GM21447 (cell line): Measurements from ENCODE around the gene PHOSPHO2.

Source experiments
- ATAC-seq: cut with Tn5 transposase; IDR thresholded peaks from one replicate; pipeline ENCODE4 v1.9.1; 2021; ENCODE audit not compliant: unreplicated experiment

Gene PHOSPHO2

GRCh38 chr2:169694113-169694893, at the start of gene PHOSPHO2, which contains the start of gene CFAP210:
Gene PHOSPHO2 (plus strand): TSS chr2:169694469. CDS start chr2:169700972, 6,503 bp downstream.
Gene CFAP210 (minus strand): TSS chr2:169694405. CDS start chr2:169694327, 78 bp downstream.
- peak; percentile 99 for ATAC-seq

GRCh38 chr2:169647496-169647895, 46.8 kb upstream of the PHOSPHO2 start:
- no peak for ATAC-seq

- no peak for ATAC-seq
These were observed 45.0 kb upstream of the PHOSPHO2 start for GRCh38 chr2:169649278-169649677.

- ATAC-seq = no peak
These were observed 40.6 kb upstream of the PHOSPHO2 start for GRCh38 chr2:169653636-169654035.

- no peak for ATAC-seq
These were observed 38.1 kb upstream of the PHOSPHO2 start for GRCh38 chr2:169656164-169656563.

- ATAC-seq = no peak
These were observed 35.4 kb upstream of the PHOSPHO2 start for GRCh38 chr2:169658877-169659276.

- no peak for ATAC-seq
These were observed 34.9 kb upstream of the PHOSPHO2 start for GRCh38 chr2:169659320-169659719.

GRCh38 chr2:169661265-169661664, 33.0 kb upstream of the PHOSPHO2 start:
- ATAC-seq = no peak

- no peak for ATAC-seq
These were observed 31.5 kb upstream of the PHOSPHO2 start for GRCh38 chr2:169662744-169663143.

- ATAC-seq = no peak
These were observed 31.0 kb upstream of the PHOSPHO2 start for GRCh38 chr2:169663247-169663646.

- no peak for ATAC-seq
These were observed 29.7 kb upstream of the PHOSPHO2 start for GRCh38 chr2:169664600-169664977.

GRCh38 chr2:169664978-169665930, 29.0 kb upstream of the PHOSPHO2 start:
- no peak for ATAC-seq

- ATAC-seq = no peak
These were observed 26.7 kb upstream of the PHOSPHO2 start for GRCh38 chr2:169667583-169667982.

- ATAC-seq = no peak
These were observed 24.0 kb upstream of the PHOSPHO2 start for GRCh38 chr2:169670215-169670651.

GRCh38 chr2:169670937-169671336, 23.3 kb upstream of the PHOSPHO2 start:
- no peak for ATAC-seq

- ATAC-seq = no peak
These were observed 21.9 kb upstream of the PHOSPHO2 start for GRCh38 chr2:169672406-169672805.

- ATAC-seq = no peak
These were observed 21.2 kb upstream of the PHOSPHO2 start for GRCh38 chr2:169673106-169673505.

- no peak for ATAC-seq
These were observed 20.3 kb upstream of the PHOSPHO2 start for GRCh38 chr2:169673921-169674320.

GRCh38 chr2:169676357-169676756, 17.9 kb upstream of the PHOSPHO2 start:
- ATAC-seq = no peak

GRCh38 chr2:169676850-169677249, 17.4 kb upstream of the PHOSPHO2 start:
- ATAC-seq = no peak

- no peak for ATAC-seq
These were observed 11.2 kb upstream of the PHOSPHO2 start for GRCh38 chr2:169683054-169683424.
